GM23338 (cell line): ENCODE results near the gene TPRG1. TPM values are rescaled to one million over a fixed set of nuclear protein-coding genes. Genes with fewer than 3 reads are reported as not detected.

Source experiments
- ATAC-seq: fragments of 200-7000 bp; cut with Tn5 transposase; 3 replicates; pipeline ENCODE4 v1.9.1; 2020
- DNase-seq: peaks from one replicate; pipeline ENCODE4 v3.0.0-alpha.2; 2015; ENCODE audit warnings: low spot score
- H2AFZ ChIP-seq: fragments of 200-600 bp; sonication (generic); 2 replicates; pipeline ENCODE4 v1.8.0; 2016; ENCODE audit warnings: antibody characterized with exemption, mild to moderate bottlenecking, moderate library complexity
- H3F3A ChIP-seq: fragments of 200-600 bp; sonication (generic); replicated peaks from 2 replicates; pipeline ENCODE4 v1.8.0; 2017; ENCODE audit warnings: antibody characterized with exemption, mixed run types, low read depth
- H3K27ac ChIP-seq: fragments of 200-600 bp; sonication (generic); 2 replicates; pipeline ENCODE4 v1.6.1; 2016; ENCODE audit warnings: low read depth
- H3K27me3 ChIP-seq: fragments of 200-600 bp; sonication (generic); 2 replicates; pipeline ENCODE4 v1.8.0; 2016; ENCODE audit warnings: mild to moderate bottlenecking, mixed run types, moderate library complexity; ENCODE audit not compliant: insufficient read depth
- H3K36me3 ChIP-seq: fragments of 200-600 bp; sonication (generic); 2 replicates; pipeline ENCODE4 v1.8.0; 2016; ENCODE audit warnings: mild to moderate bottlenecking; ENCODE audit not compliant: insufficient read depth
- H3K4me1 ChIP-seq: fragments of 200-600 bp; sonication (generic); 2 replicates; pipeline ENCODE4 v1.8.0; 2016; ENCODE audit warnings: mild to moderate bottlenecking, moderate library complexity; ENCODE audit not compliant: insufficient read depth
- H3K4me2 ChIP-seq: fragments of 200-600 bp; sonication (generic); 2 replicates; pipeline ENCODE4 v1.7.1; 2017; ENCODE audit warnings: mixed run types
- H3K4me3 ChIP-seq: fragments of 200-600 bp; sonication (generic); 2 replicates; pipeline ENCODE4 v1.6.1; 2016; ENCODE audit warnings: mixed run types
- H3K79me2 ChIP-seq: fragments of 200-600 bp; sonication (generic); replicated peaks from 2 replicates; pipeline ENCODE4 v1.8.0; 2017; ENCODE audit warnings: mild to moderate bottlenecking; ENCODE audit not compliant: insufficient read depth
- H3K9me2 ChIP-seq: fragments of 200-600 bp; sonication (generic); 2 replicates; pipeline ENCODE4 v1.8.0; 2017; ENCODE audit not compliant: insufficient read depth
- H4K20me1 ChIP-seq: fragments of 200-600 bp; sonication (generic); replicated peaks from 2 replicates; pipeline ENCODE4 v1.8.0; 2017; ENCODE audit warnings: mild to moderate bottlenecking; ENCODE audit not compliant: insufficient read depth
- H3K27ac Mint-ChIP-seq: 2 replicates; pipeline ENCODE4 v1.8.0; 2020; ENCODE audit warnings: inconsistent platforms, mild to moderate bottlenecking, moderate library complexity, mixed read lengths
- H3K27me3 Mint-ChIP-seq: 3 replicates; pipeline ENCODE4 v1.8.0; 2022; ENCODE audit warnings: low read depth, mild to moderate bottlenecking, moderate library complexity, mixed read lengths, inconsistent platforms; ENCODE audit not compliant: insufficient read depth, poor library complexity
- H3K36me3 Mint-ChIP-seq: 3 replicates; pipeline ENCODE4 v1.8.0; 2021; ENCODE audit warnings: low read depth, mild to moderate bottlenecking, inconsistent platforms, moderate library complexity, mixed read lengths
- H3K4me1 Mint-ChIP-seq: 3 replicates; pipeline ENCODE4 v1.8.0; 2020; ENCODE audit warnings: mild to moderate bottlenecking, inconsistent platforms, mixed read lengths
- H3K4me3 Mint-ChIP-seq: 3 replicates; pipeline ENCODE4 v1.8.0; 2021; ENCODE audit warnings: moderate library complexity, mild to moderate bottlenecking, inconsistent platforms, mixed read lengths
- H3K9me3 Mint-ChIP-seq: 3 replicates; pipeline ENCODE4 v1.8.0; 2020; ENCODE audit warnings: moderate library complexity, mild to moderate bottlenecking, inconsistent platforms, mixed read lengths
- CREB1 ChIP-seq: fragments of 250-450 bp; sonication (Bioruptor Pico); IDR thresholded peaks from 2 replicates; pipeline ENCODE4 v1.5.0; 2020; ENCODE audit warnings: low read depth, mild to moderate bottlenecking, moderate library complexity
- EZH2 ChIP-seq: fragments of 200-600 bp; sonication (generic); IDR thresholded peaks from one replicate; pipeline ENCODE4 v1.8.0; 2017; ENCODE audit warnings: antibody characterized with exemption, mild to moderate bottlenecking, low read depth; ENCODE audit not compliant: unreplicated experiment
- EZH2phosphoT487 ChIP-seq: fragments of 200-600 bp; sonication (generic); IDR thresholded peaks from one replicate; pipeline ENCODE4 v1.8.1; 2018; ENCODE audit warnings: antibody characterized with exemption; ENCODE audit not compliant: unreplicated experiment
- JUNB ChIP-seq: IDR thresholded peaks from one replicate; pipeline ENCODE4 v1.6.1; 2016; ENCODE audit warnings: antibody characterized with exemption; ENCODE audit not compliant: unreplicated experiment
- NANOG ChIP-seq: IDR thresholded peaks from 2 replicates; pipeline ENCODE4 v1.6.1; 2016; ENCODE audit warnings: antibody characterized with exemption, borderline replicate concordance
- POLR2AphosphoS5 ChIP-seq: IDR thresholded peaks from 2 replicates; pipeline ENCODE4 v1.6.1; 2016; ENCODE audit warnings: antibody characterized with exemption, low read depth
- STAT1 ChIP-seq: IDR thresholded peaks from one replicate; pipeline ENCODE4 v1.6.1; 2016; ENCODE audit warnings: antibody characterized with exemption; ENCODE audit not compliant: unreplicated experiment
- ZNF114 ChIP-seq: fragments of 250-450 bp; sonication (Bioruptor Pico); IDR thresholded peaks from 2 replicates; pipeline ENCODE4 v1.5.0; 2020; ENCODE audit warnings: mild to moderate bottlenecking, moderate library complexity
- ZNF331 ChIP-seq: fragments of 250-450 bp; sonication (Bioruptor Pico); IDR thresholded peaks from 2 replicates; pipeline ENCODE4 v1.5.0; 2020; ENCODE audit warnings: low read depth, mild to moderate bottlenecking, moderate library complexity
- polyA plus RNA-seq: library from polyadenylated mRNA; unstranded; fragments of >200 nt; fragmentation: Nextera tagmentation; extraction: Ambion mirVana; gene quantifications from 2 replicates; pipeline ENCODE4 v1.2.1, GENCODE V29; 2016
- total RNA-seq: library from RNA; depleted of rRNA; stranded (reverse); fragments of >200 nt; shearing (Covaris generic); gene quantifications from 2 replicates; pipeline ENCODE4 v1.2.3, GENCODE V29; 2014
- TF ChIP-seq, protein P1 (sequence below): IDR thresholded peaks from one replicate; pipeline ENCODE4 v1.6.1; 2018; ENCODE audit warnings: antibody characterized with exemption; ENCODE audit not compliant: unreplicated experiment
- TF ChIP-seq, protein P2 (sequence below): fragments of 250-450 bp; sonication (Bioruptor Pico); IDR thresholded peaks from 2 replicates; pipeline ENCODE4 v1.5.0; 2020; ENCODE audit warnings: mild to moderate bottlenecking, moderate library complexity
- TF ChIP-seq, protein P3 (sequence below): IDR thresholded peaks from 2 replicates; pipeline ENCODE4 v1.6.1; 2016; ENCODE audit warnings: antibody characterized with exemption
- TF ChIP-seq, protein P4 (sequence below), 2 experiments: fragments of 200-600 bp in 1 of 2; sonication (generic) in 1 of 2; conservative IDR thresholded peaks; 2 replicates each; pipeline versions ENCODE4 v1.5.1 to v1.6.1; 2016 to 2017; ENCODE audit warnings: antibody characterized with exemption in 2 of 2, low read depth in 2 of 2, mild to moderate bottlenecking in 2 of 2, moderate library complexity in 1 of 2

Gene TPRG1
- total and polyA plus RNA-seq, 2 experiments from 2014 or later: 0.74 to 1.7 TPM

DNA sequence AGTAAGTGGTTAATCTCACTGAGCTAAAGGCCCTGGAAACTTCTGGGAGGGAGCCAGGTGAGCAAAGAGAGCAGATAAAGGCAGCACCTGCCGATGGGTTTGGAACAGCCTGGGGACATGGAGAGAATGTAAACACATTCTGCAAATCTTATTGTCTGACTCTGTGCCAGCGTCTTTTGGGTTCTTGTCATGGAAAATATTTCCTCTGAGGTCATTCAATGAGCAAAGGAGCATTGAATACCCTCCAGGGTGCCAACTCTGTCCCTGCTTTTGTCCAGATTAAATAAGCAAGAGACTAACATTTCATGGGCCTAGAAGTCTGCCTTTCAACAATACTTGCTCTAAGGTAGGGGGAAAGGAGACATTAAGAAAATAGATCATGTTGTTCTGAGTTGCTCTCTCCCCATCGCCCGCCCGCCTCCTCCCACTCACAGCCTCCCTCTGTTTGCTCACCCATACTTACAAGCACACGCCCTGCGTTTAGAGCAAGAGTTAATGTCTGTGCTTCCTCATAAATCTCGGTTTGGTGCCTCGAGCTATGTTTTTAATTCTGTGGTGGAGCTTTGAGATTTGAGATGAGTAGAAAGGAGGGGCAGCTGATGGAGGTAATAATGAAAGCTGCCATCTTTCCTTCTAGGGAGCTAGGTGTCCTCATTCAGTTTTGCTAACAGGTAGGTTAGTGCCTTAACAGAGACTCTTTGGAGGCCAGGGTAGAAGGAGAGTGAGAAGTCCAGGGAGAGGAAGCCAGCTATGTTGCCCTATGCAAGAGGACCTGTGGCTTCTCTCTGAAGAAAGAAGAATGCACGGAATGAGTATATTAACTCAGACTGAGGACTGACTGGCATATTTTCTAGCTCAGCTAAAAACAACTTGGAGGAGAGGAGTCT, 132.9 kb downstream of the TPRG1 start:
- H2AFZ ChIP-seq: peak overlapping the region; percentile 0; the same call in 1 of the 2 replicates
- Mint-ChIP-seq H3K4me1 (peaks cover 20% of the 10 kb centered on the region), H3K9me3 (no peaks in the 10 kb centered on the region), H3K27me3 (no peaks in the 10 kb centered on the region), H3K36me3 (no peaks in the 10 kb centered on the region), H3K27ac (peak overlapping the region; percentile 65; the same call in 1 of the 2 replicates), H3K4me3 (no peak overlapping the region)
- H4K20me1 ChIP-seq: no peaks in the 10 kb centered on the region
- peaks cover 8% of the 10 kb centered on the region for H3K9me2 ChIP-seq
- H3K27ac ChIP-seq: peak overlapping the region; percentile 43
- ATAC-seq (peak; percentile 93), DNase-seq (peak; percentile 47)
- no peak overlapping the region for H3K4me3 ChIP-seq
- TF ChIP-seq STAT1 (no peak), EZH2phosphoT487 (no peak), CREB1 (CRISPR knock-in tag) (peak; percentile 68), NANOG (0 out of 2 replicates have a peak, but pooled peaks have one; percentile 19), ZNF114 (CRISPR knock-in tag) (no peak), JUNB (no peak), EZH2 (no peak), ZNF331 (no peak), POLR2AphosphoS5 (no peak)
- TF ChIP-seq, protein P1, sequence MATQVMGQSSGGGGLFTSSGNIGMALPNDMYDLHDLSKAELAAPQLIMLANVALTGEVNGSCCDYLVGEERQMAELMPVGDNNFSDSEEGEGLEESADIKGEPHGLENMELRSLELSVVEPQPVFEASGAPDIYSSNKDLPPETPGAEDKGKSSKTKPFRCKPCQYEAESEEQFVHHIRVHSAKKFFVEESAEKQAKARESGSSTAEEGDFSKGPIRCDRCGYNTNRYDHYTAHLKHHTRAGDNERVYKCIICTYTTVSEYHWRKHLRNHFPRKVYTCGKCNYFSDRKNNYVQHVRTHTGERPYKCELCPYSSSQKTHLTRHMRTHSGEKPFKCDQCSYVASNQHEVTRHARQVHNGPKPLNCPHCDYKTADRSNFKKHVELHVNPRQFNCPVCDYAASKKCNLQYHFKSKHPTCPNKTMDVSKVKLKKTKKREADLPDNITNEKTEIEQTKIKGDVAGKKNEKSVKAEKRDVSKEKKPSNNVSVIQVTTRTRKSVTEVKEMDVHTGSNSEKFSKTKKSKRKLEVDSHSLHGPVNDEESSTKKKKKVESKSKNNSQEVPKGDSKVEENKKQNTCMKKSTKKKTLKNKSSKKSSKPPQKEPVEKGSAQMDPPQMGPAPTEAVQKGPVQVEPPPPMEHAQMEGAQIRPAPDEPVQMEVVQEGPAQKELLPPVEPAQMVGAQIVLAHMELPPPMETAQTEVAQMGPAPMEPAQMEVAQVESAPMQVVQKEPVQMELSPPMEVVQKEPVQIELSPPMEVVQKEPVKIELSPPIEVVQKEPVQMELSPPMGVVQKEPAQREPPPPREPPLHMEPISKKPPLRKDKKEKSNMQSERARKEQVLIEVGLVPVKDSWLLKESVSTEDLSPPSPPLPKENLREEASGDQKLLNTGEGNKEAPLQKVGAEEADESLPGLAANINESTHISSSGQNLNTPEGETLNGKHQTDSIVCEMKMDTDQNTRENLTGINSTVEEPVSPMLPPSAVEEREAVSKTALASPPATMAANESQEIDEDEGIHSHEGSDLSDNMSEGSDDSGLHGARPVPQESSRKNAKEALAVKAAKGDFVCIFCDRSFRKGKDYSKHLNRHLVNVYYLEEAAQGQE: no peak
- TF ChIP-seq, protein P2, sequence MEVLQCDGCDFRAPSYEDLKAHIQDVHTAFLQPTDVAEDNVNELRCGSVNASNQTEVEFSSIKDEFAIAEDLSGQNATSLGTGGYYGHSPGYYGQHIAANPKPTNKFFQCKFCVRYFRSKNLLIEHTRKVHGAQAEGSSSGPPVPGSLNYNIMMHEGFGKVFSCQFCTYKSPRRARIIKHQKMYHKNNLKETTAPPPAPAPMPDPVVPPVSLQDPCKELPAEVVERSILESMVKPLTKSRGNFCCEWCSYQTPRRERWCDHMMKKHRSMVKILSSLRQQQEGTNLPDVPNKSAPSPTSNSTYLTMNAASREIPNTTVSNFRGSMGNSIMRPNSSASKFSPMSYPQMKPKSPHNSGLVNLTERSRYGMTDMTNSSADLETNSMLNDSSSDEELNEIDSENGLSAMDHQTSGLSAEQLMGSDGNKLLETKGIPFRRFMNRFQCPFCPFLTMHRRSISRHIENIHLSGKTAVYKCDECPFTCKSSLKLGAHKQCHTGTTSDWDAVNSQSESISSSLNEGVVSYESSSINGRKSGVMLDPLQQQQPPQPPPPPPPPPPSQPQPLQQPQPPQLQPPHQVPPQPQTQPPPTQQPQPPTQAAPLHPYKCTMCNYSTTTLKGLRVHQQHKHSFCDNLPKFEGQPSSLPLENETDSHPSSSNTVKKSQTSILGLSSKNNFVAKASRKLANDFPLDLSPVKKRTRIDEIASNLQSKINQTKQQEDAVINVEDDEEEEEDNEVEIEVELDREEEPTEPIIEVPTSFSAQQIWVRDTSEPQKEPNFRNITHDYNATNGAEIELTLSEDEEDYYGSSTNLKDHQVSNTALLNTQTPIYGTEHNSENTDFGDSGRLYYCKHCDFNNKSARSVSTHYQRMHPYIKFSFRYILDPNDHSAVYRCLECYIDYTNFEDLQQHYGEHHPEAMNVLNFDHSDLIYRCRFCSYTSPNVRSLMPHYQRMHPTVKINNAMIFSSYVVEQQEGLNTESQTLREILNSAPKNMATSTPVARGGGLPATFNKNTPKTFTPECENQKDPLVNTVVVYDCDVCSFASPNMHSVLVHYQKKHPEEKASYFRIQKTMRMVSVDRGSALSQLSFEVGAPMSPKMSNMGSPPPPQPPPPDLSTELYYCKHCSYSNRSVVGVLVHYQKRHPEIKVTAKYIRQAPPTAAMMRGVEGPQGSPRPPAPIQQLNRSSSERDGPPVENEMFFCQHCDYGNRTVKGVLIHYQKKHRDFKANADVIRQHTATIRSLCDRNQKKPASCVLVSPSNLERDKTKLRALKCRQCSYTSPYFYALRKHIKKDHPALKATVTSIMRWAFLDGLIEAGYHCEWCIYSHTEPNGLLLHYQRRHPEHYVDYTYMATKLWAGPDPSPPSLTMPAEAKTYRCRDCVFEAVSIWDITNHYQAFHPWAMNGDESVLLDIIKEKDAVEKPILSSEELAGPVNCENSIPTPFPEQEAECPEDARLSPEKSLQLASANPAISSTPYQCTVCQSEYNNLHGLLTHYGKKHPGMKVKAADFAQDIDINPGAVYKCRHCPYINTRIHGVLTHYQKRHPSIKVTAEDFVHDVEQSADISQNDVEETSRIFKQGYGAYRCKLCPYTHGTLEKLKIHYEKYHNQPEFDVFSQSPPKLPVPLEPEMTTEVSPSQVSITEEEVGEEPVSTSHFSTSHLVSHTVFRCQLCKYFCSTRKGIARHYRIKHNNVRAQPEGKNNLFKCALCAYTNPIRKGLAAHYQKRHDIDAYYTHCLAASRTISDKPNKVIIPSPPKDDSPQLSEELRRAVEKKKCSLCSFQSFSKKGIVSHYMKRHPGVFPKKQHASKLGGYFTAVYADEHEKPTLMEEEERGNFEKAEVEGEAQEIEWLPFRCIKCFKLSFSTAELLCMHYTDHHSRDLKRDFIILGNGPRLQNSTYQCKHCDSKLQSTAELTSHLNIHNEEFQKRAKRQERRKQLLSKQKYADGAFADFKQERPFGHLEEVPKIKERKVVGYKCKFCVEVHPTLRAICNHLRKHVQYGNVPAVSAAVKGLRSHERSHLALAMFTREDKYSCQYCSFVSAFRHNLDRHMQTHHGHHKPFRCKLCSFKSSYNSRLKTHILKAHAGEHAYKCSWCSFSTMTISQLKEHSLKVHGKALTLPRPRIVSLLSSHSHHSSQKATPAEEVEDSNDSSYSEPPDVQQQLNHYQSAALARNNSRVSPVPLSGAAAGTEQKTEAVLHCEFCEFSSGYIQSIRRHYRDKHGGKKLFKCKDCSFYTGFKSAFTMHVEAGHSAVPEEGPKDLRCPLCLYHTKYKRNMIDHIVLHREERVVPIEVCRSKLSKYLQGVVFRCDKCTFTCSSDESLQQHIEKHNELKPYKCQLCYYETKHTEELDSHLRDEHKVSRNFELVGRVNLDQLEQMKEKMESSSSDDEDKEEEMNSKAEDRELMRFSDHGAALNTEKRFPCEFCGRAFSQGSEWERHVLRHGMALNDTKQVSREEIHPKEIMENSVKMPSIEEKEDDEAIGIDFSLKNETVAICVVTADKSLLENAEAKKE (CRISPR knock-in tag): peak; percentile 34; the same call in 1 of the 2 replicates
- TF ChIP-seq, protein P3, sequence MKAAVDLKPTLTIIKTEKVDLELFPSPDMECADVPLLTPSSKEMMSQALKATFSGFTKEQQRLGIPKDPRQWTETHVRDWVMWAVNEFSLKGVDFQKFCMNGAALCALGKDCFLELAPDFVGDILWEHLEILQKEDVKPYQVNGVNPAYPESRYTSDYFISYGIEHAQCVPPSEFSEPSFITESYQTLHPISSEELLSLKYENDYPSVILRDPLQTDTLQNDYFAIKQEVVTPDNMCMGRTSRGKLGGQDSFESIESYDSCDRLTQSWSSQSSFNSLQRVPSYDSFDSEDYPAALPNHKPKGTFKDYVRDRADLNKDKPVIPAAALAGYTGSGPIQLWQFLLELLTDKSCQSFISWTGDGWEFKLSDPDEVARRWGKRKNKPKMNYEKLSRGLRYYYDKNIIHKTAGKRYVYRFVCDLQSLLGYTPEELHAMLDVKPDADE: no peak
- TF ChIP-seq, protein P4, sequence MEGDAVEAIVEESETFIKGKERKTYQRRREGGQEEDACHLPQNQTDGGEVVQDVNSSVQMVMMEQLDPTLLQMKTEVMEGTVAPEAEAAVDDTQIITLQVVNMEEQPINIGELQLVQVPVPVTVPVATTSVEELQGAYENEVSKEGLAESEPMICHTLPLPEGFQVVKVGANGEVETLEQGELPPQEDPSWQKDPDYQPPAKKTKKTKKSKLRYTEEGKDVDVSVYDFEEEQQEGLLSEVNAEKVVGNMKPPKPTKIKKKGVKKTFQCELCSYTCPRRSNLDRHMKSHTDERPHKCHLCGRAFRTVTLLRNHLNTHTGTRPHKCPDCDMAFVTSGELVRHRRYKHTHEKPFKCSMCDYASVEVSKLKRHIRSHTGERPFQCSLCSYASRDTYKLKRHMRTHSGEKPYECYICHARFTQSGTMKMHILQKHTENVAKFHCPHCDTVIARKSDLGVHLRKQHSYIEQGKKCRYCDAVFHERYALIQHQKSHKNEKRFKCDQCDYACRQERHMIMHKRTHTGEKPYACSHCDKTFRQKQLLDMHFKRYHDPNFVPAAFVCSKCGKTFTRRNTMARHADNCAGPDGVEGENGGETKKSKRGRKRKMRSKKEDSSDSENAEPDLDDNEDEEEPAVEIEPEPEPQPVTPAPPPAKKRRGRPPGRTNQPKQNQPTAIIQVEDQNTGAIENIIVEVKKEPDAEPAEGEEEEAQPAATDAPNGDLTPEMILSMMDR (conservative IDR thresholded peaks at IDR 0.05; ENCODE audit: low read depth in 2 of 2): no peak
- H3K27me3 ChIP-seq: no peaks in the 10 kb centered on the region
- no peaks in the 10 kb centered on the region for H3K36me3 ChIP-seq
- H3K4me2 ChIP-seq: peak overlapping the region; percentile 31
- no peaks in the 10 kb centered on the region for H3K79me2 ChIP-seq
- H3F3A ChIP-seq: no peaks in the 10 kb centered on the region
- peaks cover 22% of the 10 kb centered on the region for H3K4me1 ChIP-seq
